MCF 10A (cell line): ENCODE measurements around the gene IZUMO1. TPM values are rescaled to one million over a fixed set of nuclear protein-coding genes. Genes with fewer than 3 reads are reported as not detected.

ENCODE experiments used
- BruUV-seq: library from RNA; stranded (reverse); fragments of 400-500 nt; replicated peaks from 2 replicates; lab custom pipeline; 2021; lab: Mats Ljungman, UMichigan
- CTCF ChIA-PET: fragments of 300-600 bp; sonication (Branson Sonifier 250); formaldehyde crosslinking; extraction: SDS; loops from one replicate; lab custom pipeline; 2021; ENCODE audit warnings: antibody characterized with exemption, inconsistent platforms; lab: Yijun Ruan, JAX
- POLR2A ChIA-PET: fragments of 300-600, 350-650 bp; sonication (Branson Sonifier 250); formaldehyde crosslinking; extraction: SDS; loops from one replicate; lab custom pipeline; 2020; ENCODE audit warnings: antibody characterized with exemption, inconsistent platforms; lab: Yijun Ruan, JAX
- DNase-seq: peaks from one replicate; pipeline ENCODE4 v3.0.0-alpha.2; 2018; ENCODE audit not compliant: unreplicated experiment
- H3K27ac Mint-ChIP-seq: one replicate; pipeline ENCODE4 v1.8.0; 2022; ENCODE audit warnings: mild to moderate bottlenecking, low read depth, mixed read lengths; ENCODE audit not compliant: unreplicated experiment
- H3K27me3 Mint-ChIP-seq: one replicate; pipeline ENCODE4 v1.8.0; 2022; ENCODE audit warnings: mixed read lengths; ENCODE audit not compliant: insufficient read depth, unreplicated experiment
- H3K36me3 Mint-ChIP-seq: one replicate; pipeline ENCODE4 v1.8.0; 2022; ENCODE audit warnings: mild to moderate bottlenecking, moderate library complexity, mixed read lengths; ENCODE audit not compliant: insufficient read depth, unreplicated experiment
- H3K4me1 Mint-ChIP-seq: one replicate; pipeline ENCODE4 v1.8.0; 2022; ENCODE audit warnings: mixed read lengths; ENCODE audit not compliant: insufficient read depth, unreplicated experiment
- H3K4me3 Mint-ChIP-seq: one replicate; pipeline ENCODE4 v1.8.0; 2022; ENCODE audit warnings: mild to moderate bottlenecking, moderate library complexity, mixed read lengths; ENCODE audit not compliant: unreplicated experiment
- H3K9me3 Mint-ChIP-seq: one replicate; pipeline ENCODE4 v1.8.0; 2022; ENCODE audit warnings: mixed read lengths; ENCODE audit not compliant: unreplicated experiment
- CTCF ChIP-seq: fragments of 200-600 bp; IDR thresholded peaks from one replicate; pipeline ENCODE4 v1.8.0; 2022; ENCODE audit warnings: antibody characterized with exemption, mild to moderate bottlenecking; ENCODE audit not compliant: unreplicated experiment
- intact Hi-C: fragments of 100-400 bp; cut with micrococcal nuclease; formaldehyde crosslinking; loops from 2 replicates; pipeline ENCODE4 v1.14.1; 2022
- total RNA-seq: library from RNA; stranded (reverse); gene quantifications from 2 replicates; pipeline ENCODE4 v1.2.3, GENCODE V29; 2022

The IZUMO1 gene
- total RNA-seq, 1 experiment from 2014 or later: 4.2 TPM

- peak; percentile 46 for DNase-seq
- H3K27ac Mint-ChIP-seq: peak overlapping the region; percentile 11
- H3K9me3 Mint-ChIP-seq: no peaks in the 10 kb centered on the region
- intact Hi-C loops: loop anchor here (10.0 kb wide), 1 partner anchor 424 kb away; no protein-coding TSS in a partner anchor
- no peak overlapping the region for H3K4me3 Mint-ChIP-seq
- peaks cover 8% of the 10 kb centered on the region for H3K4me1 Mint-ChIP-seq
- BruUV-seq: no TSS peak
- no peaks in the 10 kb centered on the region for H3K27me3 Mint-ChIP-seq
- CTCF ChIA-PET: interaction anchor here (0.5 to 1.4 kb wide), 4 partner anchors 46 to 1082 kb away, joined by 3 to 4 read pairs (median 3); partner anchors contain the start of gene HSD17B14
- no peak for TF ChIP-seq CTCF
- POLR2A ChIA-PET: interaction anchor here (0.8 to 1.0 kb wide), 2 partner anchors 41 to 67 kb away, joined by 3 read pairs; no protein-coding TSS in a partner anchor
- H3K36me3 Mint-ChIP-seq: no peaks in the 10 kb centered on the region
Observed at GRCh38 chr19:48780631-48781391, 34.1 kb upstream of the IZUMO1 start.

GRCh38 chr19:48779636-48780035 is 32.9 kb upstream of the IZUMO1 start:
- POLR2A ChIA-PET: interaction anchor here (1.7 kb wide), 1 partner anchor 63 kb away, joined by 5 read pairs; no protein-coding TSS in a partner anchor

GRCh38 chr19:48777720-48778119 is 31.0 kb upstream of the IZUMO1 start:
- peaks cover 5% of the 10 kb centered on the region for H3K36me3 Mint-ChIP-seq
- H3K27me3 Mint-ChIP-seq: no peaks in the 10 kb centered on the region
- H3K4me3 Mint-ChIP-seq: no peak overlapping the region
- intact Hi-C loops: no loop called here
- BruUV-seq: no TSS peak
- no peak overlapping the region for H3K27ac Mint-ChIP-seq
- ChIA-PET CTCF (interaction anchor here (2.0 kb wide), 1 partner anchor 10 kb away, joined by 12 read pairs; no protein-coding TSS in a partner anchor), POLR2A (no interaction called here)
- H3K4me1 Mint-ChIP-seq: peaks cover 8% of the 10 kb centered on the region
- no peak for DNase-seq
- no peaks in the 10 kb centered on the region for H3K9me3 Mint-ChIP-seq
- TF ChIP-seq CTCF: no peak

More at GRCh38 chr19:48779636-48780035, 32.9 kb upstream of the IZUMO1 start:
- Mint-ChIP-seq H3K9me3 (no peaks in the 10 kb centered on the region), H3K4me3 (no peak overlapping the region), H3K27ac (no peak overlapping the region), H3K36me3 (no peaks in the 10 kb centered on the region), H3K4me1 (peaks cover 8% of the 10 kb centered on the region), H3K27me3 (no peaks in the 10 kb centered on the region)
- intact Hi-C loops: loop anchor here (10.0 kb wide), 1 partner anchor 425 kb away; no protein-coding TSS in a partner anchor
- BruUV-seq: no TSS peak
- no peak for TF ChIP-seq CTCF
- DNase-seq: no peak
- CTCF ChIA-PET: interaction anchor here (0.6 to 2.0 kb wide), 5 partner anchors 8 to 894 kb away, joined by 3 to 12 read pairs (median 3); no protein-coding TSS in a partner anchor

- Mint-ChIP-seq H3K9me3 (no peaks in the 10 kb centered on the region), H3K27me3 (no peaks in the 10 kb centered on the region), H3K36me3 (peaks cover 5% of the 10 kb centered on the region), H3K4me1 (peaks cover 8% of the 10 kb centered on the region), H3K27ac (no peak overlapping the region), H3K4me3 (no peak overlapping the region)
- ChIA-PET CTCF (interaction anchor here (0.6 kb wide), 1 partner anchor 184 kb away, joined by 4 read pairs; no protein-coding TSS in a partner anchor), POLR2A (no interaction called here)
- no peak for DNase-seq
- BruUV-seq: no TSS peak
- intact Hi-C loops: no loop called here
- TF ChIP-seq CTCF: no peak
Observed at GRCh38 chr19:48777139-48777538, 30.4 kb upstream of the IZUMO1 start.
